ENCODE data around the gene NEK1. TPM values are rescaled to one million over a fixed set of nuclear protein-coding genes. Genes with fewer than 3 reads are reported as not detected.
"Not testable (repeated sequence)": the region's sequence is repeated elsewhere in the genome, so short reads cannot be mapped to it uniquely, and the experiment has no call there.

NEK1 gene
- polyA plus RNA-seq, 1 donor from 2014 or later, result 17.1 TPM

GRCh38 chr4:169625886-169626285 is 13.5 kb upstream of the NEK1 start:
- TF ChIP-seq RAD21 (conservative IDR thresholded peaks at IDR 0.05), result no peak
- no peak for TF ChIP-seq CTCF (IDR thresholded peaks at IDR 0.05; ENCODE audit: poor library complexity, severe bottlenecking)
- no peak for TF ChIP-seq SMC3 (conservative IDR thresholded peaks at IDR 0.05; ENCODE audit: poor library complexity)
- Histone ChIP-seq H3K4me2 (ENCODE audit: low read length) (no peak overlapping the region), H4K20me1 (ENCODE audit: insufficient read depth) (no peaks in the 10 kb centered on the region), H3K79me2 (replicated peaks; ENCODE audit: insufficient read depth, low read length) (peaks cover 59% of the 10 kb centered on the region), H3K36me3 (ENCODE audit: insufficient read depth, low read length) (no peaks in the 10 kb centered on the region), H3K9me3 (ENCODE audit: low read length) (no peaks in the 10 kb centered on the region), H3K9ac (ENCODE audit: low read length) (no peak overlapping the region), H3K27me3 (ENCODE audit: insufficient read depth, low read depth, low read length) (no peaks in the 10 kb centered on the region), H2AFZ (ENCODE audit: low read depth, low read length) (no peak overlapping the region), H3K4me3 (ENCODE audit: low read length) (no peak overlapping the region), H3K9me2 (ENCODE audit: insufficient read depth, low read length) (no peaks in the 10 kb centered on the region), H3F3A (ENCODE audit: insufficient read depth, low read length, poor library complexity, severe bottlenecking) (no peaks in the 10 kb centered on the region), H3K27ac (ENCODE audit: low read length) (no peak overlapping the region)

- H3K4me2 ChIP-seq (ENCODE audit: low read length); H4K20me1 ChIP-seq (ENCODE audit: insufficient read depth); H3K36me3 ChIP-seq (ENCODE audit: insufficient read depth, low read length); H3K9me3 ChIP-seq (ENCODE audit: low read length); H3K4me3 ChIP-seq (ENCODE audit: low read length); H3F3A ChIP-seq (ENCODE audit: insufficient read depth, low read length, poor library complexity, severe bottlenecking); H3K27ac ChIP-seq (ENCODE audit: low read length); H3K9me2 ChIP-seq (ENCODE audit: insufficient read depth, low read length); H2AFZ ChIP-seq (ENCODE audit: low read depth, low read length); H3K9ac ChIP-seq (ENCODE audit: low read length); H3K27me3 ChIP-seq (ENCODE audit: insufficient read depth, low read depth, low read length): not testable (repeated sequence)
- peaks cover 57% of the 10 kb centered on the region for H3K79me2 ChIP-seq (replicated peaks; ENCODE audit: insufficient read depth, low read length)
These were observed 11.6 kb upstream of the NEK1 start for GRCh38 chr4:169624012-169624411.

GRCh38 chr4:169622566-169622965 is 10.2 kb upstream of the NEK1 start:
- Histone ChIP-seq H3K27ac (ENCODE audit: low read length) (no peak overlapping the region), H3K4me2 (ENCODE audit: low read length) (peak overlapping the region; percentile 71), H3K4me3 (ENCODE audit: low read length) (peak overlapping the region; percentile 74), H3K27me3 (ENCODE audit: insufficient read depth, low read depth, low read length) (no peaks in the 10 kb centered on the region), H4K20me1 (ENCODE audit: insufficient read depth) (no peaks in the 10 kb centered on the region), H3F3A (ENCODE audit: insufficient read depth, low read length, poor library complexity, severe bottlenecking) (no peaks in the 10 kb centered on the region), H3K9me2 (ENCODE audit: insufficient read depth, low read length) (no peaks in the 10 kb centered on the region), H2AFZ (ENCODE audit: low read depth, low read length) (no peak overlapping the region), H3K36me3 (ENCODE audit: insufficient read depth, low read length) (no peaks in the 10 kb centered on the region), H3K79me2 (replicated peaks; ENCODE audit: insufficient read depth, low read length) (peaks cover 46% of the 10 kb centered on the region), H3K9me3 (ENCODE audit: low read length) (no peaks in the 10 kb centered on the region), H3K9ac (ENCODE audit: low read length) (no peak overlapping the region)
- TF ChIP-seq EP300 (conservative IDR thresholded peaks at IDR 0.05; ENCODE audit: poor library complexity, severe bottlenecking) (no peak), EZH2 (IDR thresholded peaks at IDR 0.05; ENCODE audit: borderline replicate concordance, insufficient read depth, low read length, poor library complexity, severe bottlenecking) (no peak), SMC3 (conservative IDR thresholded peaks at IDR 0.05; ENCODE audit: poor library complexity) (no peak), POLR2AphosphoS5 (IDR thresholded peaks at IDR 0.05) (no peak), REST (IDR thresholded peaks at IDR 0.05; ENCODE audit: borderline replicate concordance) (no peak), MXI1 (conservative IDR thresholded peaks at IDR 0.05; ENCODE audit: poor library complexity, severe bottlenecking) (no peak), CTCF (IDR thresholded peaks at IDR 0.05; ENCODE audit: poor library complexity, severe bottlenecking) (no peak), RAD21 (conservative IDR thresholded peaks at IDR 0.05) (no peak), TAF1 (IDR thresholded peaks at IDR 0.05; ENCODE audit: low read depth) (no peak)
